HL-60 (cell line): ENCODE measurements around the gene LPO.
A peak's percentile ranks its signal among the peaks of the same experiment; 100 is the strongest.

Experiments
- DNase-seq, 2 experiments: peaks; one replicate each; pipeline ENCODE4 v3.0.0-alpha.2; 2010 to 2020; ENCODE audit warnings: low read depth in 1 of 2, low spot score in 1 of 2
- H3K27ac ChIP-seq: fragments of 250-450 bp; sonication (Bioruptor Pico); replicated peaks from 2 replicates; pipeline ENCODE4 v1.5.1; 2020; ENCODE audit warnings: mild to moderate bottlenecking, moderate library complexity
- H3K27me3 ChIP-seq: fragments of 250-450 bp; sonication (Bioruptor Pico); 2 replicates; pipeline ENCODE4 v1.5.1; 2021; ENCODE audit warnings: mild to moderate bottlenecking, moderate library complexity; ENCODE audit not compliant: insufficient read depth, poor library complexity, severe bottlenecking
- H3K4me3 ChIP-seq: replicated peaks from 2 replicates; pipeline ENCODE4 v1.5.1; 2011; ENCODE audit warnings: mild to moderate bottlenecking, control low read depth, low read length; ENCODE audit not compliant: insufficient read depth
- CTCF ChIP-seq: IDR thresholded peaks from one replicate; pipeline ENCODE4 v1.5.1; 2011; ENCODE audit warnings: low read length, control low read depth, inconsistent platforms; ENCODE audit not compliant: insufficient read depth
- GABPA ChIP-seq: IDR thresholded peaks from 2 replicates; pipeline ENCODE4 v1.6.1; 2012; ENCODE audit warnings: low read depth
- POLR2AphosphoS5 ChIP-seq: IDR thresholded peaks from 2 replicates; pipeline ENCODE4 v1.6.1; 2012; ENCODE audit warnings: low read depth
- SPI1 ChIP-seq: IDR thresholded peaks from 2 replicates; pipeline ENCODE4 v1.6.1; 2012; ENCODE audit warnings: low read depth, mild to moderate bottlenecking, borderline replicate concordance
- TF ChIP-seq, protein P1 (sequence below): IDR thresholded peaks from 2 replicates; pipeline ENCODE4 v1.6.1; 2012; ENCODE audit warnings: low read depth; ENCODE audit not compliant: insufficient replicate concordance

The LPO gene

DNA sequence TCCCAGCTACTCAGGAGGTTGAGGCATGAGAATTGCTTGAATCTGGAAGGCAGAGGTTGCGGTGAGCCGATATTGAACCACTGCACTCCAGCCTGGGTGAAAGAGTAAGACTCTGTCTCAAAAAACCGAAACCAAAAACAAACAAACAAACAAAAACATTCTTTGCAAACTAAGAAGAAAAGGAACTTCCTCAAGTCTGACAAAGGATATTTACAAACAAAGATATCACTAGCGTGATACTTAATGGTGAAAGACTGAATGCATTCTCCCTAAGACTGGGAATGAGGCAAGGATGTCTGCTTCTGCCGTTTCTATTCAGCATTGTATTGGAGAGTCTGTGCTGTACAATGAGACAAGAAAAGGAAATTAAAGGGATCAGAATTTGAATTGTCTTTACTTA, 52.9 kb downstream of the LPO start:
- H3K27me3 ChIP-seq: no peaks in the 10 kb centered on the region
- no peak for DNase-seq
- peak overlapping the region; percentile 51 for H3K4me3 ChIP-seq
- H3K27ac ChIP-seq: peak overlapping the region; percentile 99
- no peak for TF ChIP-seq POLR2AphosphoS5
- no peak for TF ChIP-seq GABPA
- TF ChIP-seq, protein P1, sequence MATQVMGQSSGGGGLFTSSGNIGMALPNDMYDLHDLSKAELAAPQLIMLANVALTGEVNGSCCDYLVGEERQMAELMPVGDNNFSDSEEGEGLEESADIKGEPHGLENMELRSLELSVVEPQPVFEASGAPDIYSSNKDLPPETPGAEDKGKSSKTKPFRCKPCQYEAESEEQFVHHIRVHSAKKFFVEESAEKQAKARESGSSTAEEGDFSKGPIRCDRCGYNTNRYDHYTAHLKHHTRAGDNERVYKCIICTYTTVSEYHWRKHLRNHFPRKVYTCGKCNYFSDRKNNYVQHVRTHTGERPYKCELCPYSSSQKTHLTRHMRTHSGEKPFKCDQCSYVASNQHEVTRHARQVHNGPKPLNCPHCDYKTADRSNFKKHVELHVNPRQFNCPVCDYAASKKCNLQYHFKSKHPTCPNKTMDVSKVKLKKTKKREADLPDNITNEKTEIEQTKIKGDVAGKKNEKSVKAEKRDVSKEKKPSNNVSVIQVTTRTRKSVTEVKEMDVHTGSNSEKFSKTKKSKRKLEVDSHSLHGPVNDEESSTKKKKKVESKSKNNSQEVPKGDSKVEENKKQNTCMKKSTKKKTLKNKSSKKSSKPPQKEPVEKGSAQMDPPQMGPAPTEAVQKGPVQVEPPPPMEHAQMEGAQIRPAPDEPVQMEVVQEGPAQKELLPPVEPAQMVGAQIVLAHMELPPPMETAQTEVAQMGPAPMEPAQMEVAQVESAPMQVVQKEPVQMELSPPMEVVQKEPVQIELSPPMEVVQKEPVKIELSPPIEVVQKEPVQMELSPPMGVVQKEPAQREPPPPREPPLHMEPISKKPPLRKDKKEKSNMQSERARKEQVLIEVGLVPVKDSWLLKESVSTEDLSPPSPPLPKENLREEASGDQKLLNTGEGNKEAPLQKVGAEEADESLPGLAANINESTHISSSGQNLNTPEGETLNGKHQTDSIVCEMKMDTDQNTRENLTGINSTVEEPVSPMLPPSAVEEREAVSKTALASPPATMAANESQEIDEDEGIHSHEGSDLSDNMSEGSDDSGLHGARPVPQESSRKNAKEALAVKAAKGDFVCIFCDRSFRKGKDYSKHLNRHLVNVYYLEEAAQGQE: no peak
- no peak for TF ChIP-seq CTCF
- TF ChIP-seq SPI1: no peak

DNA sequence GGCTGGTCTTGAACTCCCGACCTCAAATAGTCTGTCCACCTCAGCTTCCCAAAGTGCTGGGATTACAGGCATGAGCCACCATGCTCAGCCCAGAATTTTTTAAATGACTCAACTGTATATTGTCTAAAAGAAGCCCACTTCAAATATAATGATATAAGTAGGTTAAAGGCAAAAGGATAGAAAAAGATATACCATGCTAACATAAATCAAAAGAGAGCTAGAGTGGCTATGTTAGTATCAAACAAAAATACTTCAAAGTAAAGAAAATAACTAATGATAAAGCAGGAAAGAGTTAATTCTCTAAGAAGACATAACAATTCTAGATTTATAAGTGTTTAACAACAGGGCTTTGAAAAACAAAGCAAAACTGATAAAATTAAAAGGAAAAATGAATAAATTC, 55.6 kb downstream of the LPO start:
- no peak for DNase-seq
- Histone ChIP-seq H3K27me3 (no peaks in the 10 kb centered on the region), H3K27ac (peak overlapping the region; percentile 99), H3K4me3 (no peak overlapping the region)
- TF ChIP-seq, protein P1: no peak
- TF ChIP-seq CTCF: no peak
- TF ChIP-seq GABPA: no peak
- TF ChIP-seq POLR2AphosphoS5: no peak
- no peak for TF ChIP-seq SPI1

DNA sequence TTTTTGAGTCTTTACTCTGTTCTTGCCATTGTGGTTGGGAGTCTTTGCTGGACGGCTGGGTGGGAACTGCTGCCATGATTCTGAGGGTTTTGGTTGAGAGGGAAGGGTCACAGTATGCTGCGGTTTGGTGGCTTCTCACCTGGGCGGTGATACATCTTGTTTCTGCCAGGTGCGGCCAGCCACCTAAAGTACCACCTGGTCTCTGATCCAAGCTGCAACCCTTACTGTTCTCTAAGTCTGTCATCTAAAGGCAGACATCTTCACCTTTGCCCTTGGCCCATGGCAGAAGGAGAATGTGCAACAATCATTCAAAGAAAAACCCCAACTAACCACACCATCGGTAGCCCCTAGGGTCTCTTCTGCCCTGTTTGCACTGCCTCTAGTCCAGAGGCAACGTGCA, 62.0 kb downstream of the LPO start:
- H3K27me3 ChIP-seq: no peaks in the 10 kb centered on the region
- TF ChIP-seq, protein P1: no peak
- TF ChIP-seq CTCF (no peak), POLR2AphosphoS5 (peak; percentile 38; the same call in 1 of the 2 replicates), GABPA (no peak)
- H3K27ac ChIP-seq: peak overlapping the region; percentile 80
- no peak overlapping the region for H3K4me3 ChIP-seq
- no peak for DNase-seq
